Right lobe of liver (tissue), 4 donors: Measurements from ENCODE around the gene CLEC19A.

Source experiments
- POLR2A ChIP-seq: fragments of 450-650 bp; IDR thresholded peaks from one replicate; pipeline ENCODE4 v1.6.1; 2017; ENCODE audit warnings: antibody characterized with exemption, mild to moderate bottlenecking
- TF ChIP-seq, protein P1 (sequence below), 4 donors: fragments of 200-600 bp in 3 of 4; fragments of 450-650 bp in 1 of 4; IDR thresholded peaks; one replicate each; pipeline versions ENCODE4 v1.5.1 to v1.8.0; 2016 to 2022; ENCODE audit warnings: antibody characterized with exemption in 4 of 4, mild to moderate bottlenecking in 2 of 4
- donor health status: DM: no; HTN: no; CAD: no.
- donor health status: DM: no; HTN: no; CAD: no.
- donor health status: DM: no; HTN: yes; CAD: no.

DNA sequence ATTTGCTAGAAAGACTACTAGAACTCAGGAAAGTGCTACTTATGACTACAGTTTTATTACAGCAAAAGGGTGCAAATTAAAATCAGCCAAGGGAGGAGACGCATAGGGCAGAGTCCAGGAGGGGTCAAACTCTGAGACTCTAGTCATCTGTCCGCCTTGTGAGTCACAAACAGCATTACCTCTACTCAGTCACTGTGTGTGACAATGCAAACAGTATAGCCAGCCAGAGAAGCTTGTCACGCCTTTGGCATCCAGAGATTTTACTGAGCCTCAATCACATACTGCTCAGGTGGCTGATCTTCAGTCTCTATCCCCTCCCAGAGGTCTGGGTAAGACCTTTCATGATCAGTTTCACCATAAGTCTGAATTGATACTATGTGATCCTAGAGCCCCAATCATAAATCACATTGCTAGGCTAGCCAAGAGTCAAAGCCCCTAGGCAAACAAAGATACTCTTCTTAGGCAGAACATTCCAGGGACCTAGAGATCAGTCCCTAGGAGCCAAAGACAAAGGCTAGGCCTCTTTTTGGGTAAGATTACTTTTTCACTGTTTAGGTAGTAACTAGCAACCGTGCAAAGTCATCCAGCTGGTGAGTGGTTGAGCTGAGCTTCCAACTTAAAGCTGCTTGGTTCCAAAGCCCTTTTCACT lies 48.8 kb upstream of the CLEC19A start:
- TF ChIP-seq, protein P1, sequence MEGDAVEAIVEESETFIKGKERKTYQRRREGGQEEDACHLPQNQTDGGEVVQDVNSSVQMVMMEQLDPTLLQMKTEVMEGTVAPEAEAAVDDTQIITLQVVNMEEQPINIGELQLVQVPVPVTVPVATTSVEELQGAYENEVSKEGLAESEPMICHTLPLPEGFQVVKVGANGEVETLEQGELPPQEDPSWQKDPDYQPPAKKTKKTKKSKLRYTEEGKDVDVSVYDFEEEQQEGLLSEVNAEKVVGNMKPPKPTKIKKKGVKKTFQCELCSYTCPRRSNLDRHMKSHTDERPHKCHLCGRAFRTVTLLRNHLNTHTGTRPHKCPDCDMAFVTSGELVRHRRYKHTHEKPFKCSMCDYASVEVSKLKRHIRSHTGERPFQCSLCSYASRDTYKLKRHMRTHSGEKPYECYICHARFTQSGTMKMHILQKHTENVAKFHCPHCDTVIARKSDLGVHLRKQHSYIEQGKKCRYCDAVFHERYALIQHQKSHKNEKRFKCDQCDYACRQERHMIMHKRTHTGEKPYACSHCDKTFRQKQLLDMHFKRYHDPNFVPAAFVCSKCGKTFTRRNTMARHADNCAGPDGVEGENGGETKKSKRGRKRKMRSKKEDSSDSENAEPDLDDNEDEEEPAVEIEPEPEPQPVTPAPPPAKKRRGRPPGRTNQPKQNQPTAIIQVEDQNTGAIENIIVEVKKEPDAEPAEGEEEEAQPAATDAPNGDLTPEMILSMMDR (IDR thresholded peaks at IDR 0.05), result no peak
- no peak for TF ChIP-seq POLR2A
